ENCODE results near the gene NKAIN4. TPM values are rescaled to one million over a fixed set of nuclear protein-coding genes. Genes with fewer than 3 reads are reported as not detected.

The NKAIN4 gene
- total RNA-seq, 4 donors from 2014 or later = 40.9 TPM; not detected in 3

DNA sequence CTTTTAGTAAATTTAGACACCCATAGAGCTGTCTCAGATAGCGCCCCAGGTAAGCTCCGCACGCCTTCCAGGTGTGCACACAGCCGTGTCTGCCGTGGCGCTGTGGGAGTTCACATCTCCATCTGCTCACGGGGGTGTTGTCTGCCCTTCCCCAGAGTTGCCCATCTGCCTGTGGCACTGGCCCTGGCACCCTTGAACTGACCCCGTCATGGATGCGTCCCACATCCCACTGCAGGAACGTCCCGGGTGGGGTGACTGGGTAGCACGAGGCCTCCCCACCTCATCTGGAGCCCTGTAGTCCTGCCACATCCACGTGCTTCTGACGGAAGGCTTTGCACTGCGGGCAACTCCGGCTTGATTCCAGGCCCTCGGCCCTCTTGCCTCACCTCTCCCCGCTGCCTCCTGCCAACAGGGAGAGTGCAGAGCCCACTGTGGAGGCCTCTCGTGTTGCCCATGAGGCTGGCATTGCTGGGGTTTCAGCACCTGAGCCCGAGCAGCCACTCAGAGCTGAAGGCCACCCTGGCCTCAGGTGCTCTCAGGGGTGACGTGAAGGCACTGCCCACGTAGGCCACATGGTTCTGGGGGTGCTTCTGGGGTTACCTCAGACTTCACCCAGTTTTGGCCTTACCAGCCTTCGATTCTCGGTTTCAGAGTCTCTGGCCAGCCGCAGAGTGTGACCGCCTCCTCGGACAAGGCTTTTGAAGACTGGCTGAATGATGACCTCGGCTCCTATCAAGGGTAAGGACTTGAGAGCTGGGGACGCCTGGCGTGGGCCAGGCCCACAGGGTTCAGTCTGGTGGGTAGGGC is 23.4 kb upstream of the NKAIN4 start:
- Histone ChIP-seq H3K27me3 (no peaks in the 10 kb centered on the region), H3K9me3 (no peaks in the 10 kb centered on the region), H3K4me1 (peaks cover 7 to 17% of the 10 kb centered on the region in 2 donors), H3K36me3 (no peaks in the 10 kb centered on the region), H3K27ac (no peak overlapping the region), H3K4me3 (no peak overlapping the region)
- TF ChIP-seq, protein P1, sequence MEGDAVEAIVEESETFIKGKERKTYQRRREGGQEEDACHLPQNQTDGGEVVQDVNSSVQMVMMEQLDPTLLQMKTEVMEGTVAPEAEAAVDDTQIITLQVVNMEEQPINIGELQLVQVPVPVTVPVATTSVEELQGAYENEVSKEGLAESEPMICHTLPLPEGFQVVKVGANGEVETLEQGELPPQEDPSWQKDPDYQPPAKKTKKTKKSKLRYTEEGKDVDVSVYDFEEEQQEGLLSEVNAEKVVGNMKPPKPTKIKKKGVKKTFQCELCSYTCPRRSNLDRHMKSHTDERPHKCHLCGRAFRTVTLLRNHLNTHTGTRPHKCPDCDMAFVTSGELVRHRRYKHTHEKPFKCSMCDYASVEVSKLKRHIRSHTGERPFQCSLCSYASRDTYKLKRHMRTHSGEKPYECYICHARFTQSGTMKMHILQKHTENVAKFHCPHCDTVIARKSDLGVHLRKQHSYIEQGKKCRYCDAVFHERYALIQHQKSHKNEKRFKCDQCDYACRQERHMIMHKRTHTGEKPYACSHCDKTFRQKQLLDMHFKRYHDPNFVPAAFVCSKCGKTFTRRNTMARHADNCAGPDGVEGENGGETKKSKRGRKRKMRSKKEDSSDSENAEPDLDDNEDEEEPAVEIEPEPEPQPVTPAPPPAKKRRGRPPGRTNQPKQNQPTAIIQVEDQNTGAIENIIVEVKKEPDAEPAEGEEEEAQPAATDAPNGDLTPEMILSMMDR (IDR thresholded peaks at IDR 0.05) = no peak
- no peak for TF ChIP-seq POLR2A (IDR thresholded peaks at IDR 0.05)
- DNase-seq = no peak
- intact Hi-C loops (cut with DNase I; ENCODE audit: low total_unique reads) = no loop called here

DNA sequence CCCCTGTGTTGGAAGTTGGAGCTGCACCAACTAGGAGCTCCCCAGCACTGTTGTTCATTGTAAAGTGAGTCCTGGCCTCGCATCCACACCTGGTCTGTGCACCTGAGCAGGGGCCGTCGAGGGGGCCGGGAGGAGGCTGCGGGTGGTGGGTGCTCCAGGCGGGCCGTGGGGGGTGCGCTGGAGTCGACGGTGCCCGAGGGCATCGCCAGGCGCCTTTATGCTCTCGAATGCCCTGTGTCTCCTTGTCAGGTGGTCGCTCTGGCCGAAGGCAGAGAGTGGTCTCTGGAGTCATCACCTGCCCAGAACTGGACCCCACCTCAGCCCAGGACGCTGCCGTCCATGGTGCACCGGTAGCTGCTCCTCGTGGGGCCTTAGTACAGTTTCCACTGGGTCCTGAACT is 22.7 kb upstream of the NKAIN4 start:
- TF ChIP-seq POLR2A (IDR thresholded peaks at IDR 0.05) = no peak
- TF ChIP-seq, protein P1 (IDR thresholded peaks at IDR 0.05) = no peak
- Histone ChIP-seq H3K27ac (no peak overlapping the region), H3K4me3 (no peak overlapping the region), H3K27me3 (no peaks in the 10 kb centered on the region), H3K9me3 (no peaks in the 10 kb centered on the region), H3K4me1 (peaks cover 7 to 17% of the 10 kb centered on the region in 2 donors), H3K36me3 (no peaks in the 10 kb centered on the region)
- intact Hi-C loops (cut with DNase I; ENCODE audit: low total_unique reads) = no loop called here
- DNase-seq = no peak

DNA sequence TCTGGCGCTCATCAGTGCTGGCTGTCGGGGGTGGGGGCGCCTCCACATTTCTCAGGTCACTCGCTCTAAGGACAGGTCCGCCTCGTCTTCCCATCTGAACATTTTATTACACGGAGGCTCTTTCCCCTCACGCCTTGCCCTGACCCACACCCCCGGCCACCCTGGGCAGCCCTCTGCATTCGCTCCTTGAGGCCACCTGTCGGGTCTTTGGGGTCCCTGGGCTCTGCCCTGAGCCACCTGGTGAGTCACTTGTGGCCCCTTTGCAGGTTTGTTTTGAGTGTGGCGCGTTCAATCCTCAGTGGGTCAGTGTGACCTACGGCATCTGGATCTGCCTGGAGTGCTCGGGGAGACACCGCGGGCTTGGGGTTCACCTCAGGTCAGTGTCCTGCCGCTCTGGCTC is 21.6 kb upstream of the NKAIN4 start:
- no peaks in the 10 kb centered on the region for H3K27me3 ChIP-seq

DNA sequence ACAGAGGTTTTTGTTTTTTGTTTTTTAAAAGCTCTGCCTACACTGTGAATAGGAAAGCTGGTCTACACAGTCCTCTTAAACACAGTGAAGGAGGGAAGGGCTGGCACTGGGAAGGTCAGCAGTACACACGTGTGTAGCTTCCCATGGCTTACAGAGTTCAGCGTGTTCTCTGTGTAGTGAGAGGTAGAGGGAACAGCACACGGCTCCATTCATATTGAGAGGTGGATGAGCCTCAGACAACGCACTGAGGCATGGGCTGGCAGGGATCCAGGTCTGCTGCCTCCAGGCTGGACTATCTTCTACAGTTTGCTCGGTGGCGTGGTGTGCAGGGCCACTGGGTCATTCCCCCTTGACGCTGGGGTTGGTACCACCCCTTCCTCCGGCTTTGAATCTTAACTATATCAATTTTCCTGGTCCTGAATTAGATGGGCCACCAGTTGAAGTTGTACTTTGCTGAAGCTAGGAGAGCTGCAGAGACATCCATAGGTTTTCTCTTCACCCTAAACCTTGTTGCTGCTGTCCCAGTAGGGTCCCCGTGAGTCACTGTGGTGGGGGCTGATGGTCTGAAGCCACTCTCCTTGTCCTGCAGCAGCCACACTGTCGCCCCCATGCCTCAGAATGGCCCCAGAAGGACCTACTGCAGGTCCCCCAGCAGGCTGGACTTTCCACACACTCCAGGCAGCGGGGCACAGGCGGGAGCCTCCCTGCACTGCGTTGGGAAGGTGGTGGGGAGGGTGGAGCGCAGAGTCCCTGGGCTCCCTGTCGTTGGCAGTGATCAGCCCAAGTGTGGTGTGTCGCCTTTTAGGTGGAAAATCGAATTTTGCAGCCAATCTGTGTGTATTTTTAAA is 20.3 kb upstream of the NKAIN4 start:
- H3K4me3 ChIP-seq = no peak overlapping the region
- TF ChIP-seq, protein P1 (IDR thresholded peaks at IDR 0.05) = no peak
- no peak for TF ChIP-seq POLR2A (IDR thresholded peaks at IDR 0.05)
- intact Hi-C loops (cut with DNase I; ENCODE audit: low total_unique reads) = no loop called here
- peaks cover 7 to 17% of the 10 kb centered on the region in 2 donors for H3K4me1 ChIP-seq
- no peak for DNase-seq
- no peaks in the 10 kb centered on the region for H3K36me3 ChIP-seq
- H3K27ac ChIP-seq = no peak overlapping the region
- H3K9me3 ChIP-seq = no peaks in the 10 kb centered on the region
- H3K27me3 ChIP-seq = no peaks in the 10 kb centered on the region

More for the DNA sequence above, 21.6 kb upstream of the NKAIN4 start:
- H3K9me3 ChIP-seq = no peaks in the 10 kb centered on the region
- no peak for TF ChIP-seq POLR2A (IDR thresholded peaks at IDR 0.05)
- TF ChIP-seq, protein P1 (IDR thresholded peaks at IDR 0.05) = no peak
- H3K36me3 ChIP-seq = no peaks in the 10 kb centered on the region
- peaks cover 7 to 17% of the 10 kb centered on the region in 2 donors for H3K4me1 ChIP-seq
- DNase-seq = no peak
- no peak overlapping the region for H3K4me3 ChIP-seq
- H3K27ac ChIP-seq = no peak overlapping the region
- intact Hi-C loops (cut with DNase I; ENCODE audit: low total_unique reads) = no loop called here
